NCI-H446 treated with DMSO at 0.1 percent for 48 hours (cell line): ENCODE data around the gene LRPAP1.

Source experiments
- DNase-seq: peaks from one replicate; lab custom pipeline; 2025; lab: John Stamatoyannopoulos, UW

Gene LRPAP1

GRCh38 chr4:3500111-3500510, 32.1 kb downstream of the LRPAP1 start:
- no peak for DNase-seq

DNA sequence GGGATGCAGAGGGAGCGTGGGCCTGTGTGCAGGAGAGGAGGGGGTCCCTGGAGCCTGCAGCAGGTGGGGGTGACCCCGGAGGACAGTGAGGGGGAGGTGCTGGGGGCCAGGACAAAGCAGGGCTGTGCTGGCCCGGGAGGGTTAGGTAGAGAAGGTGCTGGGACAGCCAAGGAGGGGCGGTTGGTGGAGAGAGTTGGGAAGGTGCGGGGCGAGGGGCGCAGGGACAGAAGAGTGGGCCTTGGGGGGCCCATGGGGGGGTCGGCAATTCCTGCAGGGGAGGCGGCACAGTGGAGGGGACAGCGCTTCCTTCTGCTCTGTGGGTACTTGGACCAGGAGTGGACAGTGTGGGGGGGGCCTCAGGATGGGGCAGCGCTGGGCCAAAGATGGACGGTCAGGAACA, 32.5 kb downstream of the LRPAP1 start:
- no peak for DNase-seq

DNA sequence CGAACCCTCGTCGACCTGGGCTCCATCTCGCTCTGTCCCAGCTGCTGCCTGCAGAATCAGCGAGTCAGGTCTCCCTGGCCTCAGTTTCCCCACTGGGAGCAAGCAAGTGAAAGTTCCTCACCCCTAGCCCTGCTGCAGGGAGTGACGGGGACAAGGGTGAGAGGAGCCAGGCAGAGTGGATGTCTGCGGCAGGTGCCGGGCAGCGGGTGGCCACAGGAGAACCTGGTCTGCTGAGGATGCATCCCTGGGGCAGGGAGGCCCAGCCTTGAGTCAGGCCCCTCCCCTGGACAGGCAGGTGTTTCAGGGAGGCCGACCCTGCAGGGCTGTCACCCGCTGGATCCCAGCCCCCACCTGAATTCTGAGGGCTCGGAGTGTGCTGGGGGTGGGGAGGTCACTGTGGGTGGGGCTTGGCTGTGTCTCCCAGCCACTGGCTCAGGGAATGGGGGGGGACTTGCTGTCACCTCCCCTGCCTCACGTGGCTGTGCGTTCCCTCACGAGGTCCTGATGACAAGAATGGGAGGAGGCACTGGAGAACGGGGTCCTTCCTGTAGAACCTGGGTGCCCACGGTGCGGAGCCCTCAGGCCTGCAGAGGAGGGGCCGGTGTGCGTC, 33.2 kb downstream of the LRPAP1 start:
- no peak for DNase-seq

GRCh38 chr4:3498407-3498806, 33.8 kb downstream of the LRPAP1 start:
- no peak for DNase-seq

DNA sequence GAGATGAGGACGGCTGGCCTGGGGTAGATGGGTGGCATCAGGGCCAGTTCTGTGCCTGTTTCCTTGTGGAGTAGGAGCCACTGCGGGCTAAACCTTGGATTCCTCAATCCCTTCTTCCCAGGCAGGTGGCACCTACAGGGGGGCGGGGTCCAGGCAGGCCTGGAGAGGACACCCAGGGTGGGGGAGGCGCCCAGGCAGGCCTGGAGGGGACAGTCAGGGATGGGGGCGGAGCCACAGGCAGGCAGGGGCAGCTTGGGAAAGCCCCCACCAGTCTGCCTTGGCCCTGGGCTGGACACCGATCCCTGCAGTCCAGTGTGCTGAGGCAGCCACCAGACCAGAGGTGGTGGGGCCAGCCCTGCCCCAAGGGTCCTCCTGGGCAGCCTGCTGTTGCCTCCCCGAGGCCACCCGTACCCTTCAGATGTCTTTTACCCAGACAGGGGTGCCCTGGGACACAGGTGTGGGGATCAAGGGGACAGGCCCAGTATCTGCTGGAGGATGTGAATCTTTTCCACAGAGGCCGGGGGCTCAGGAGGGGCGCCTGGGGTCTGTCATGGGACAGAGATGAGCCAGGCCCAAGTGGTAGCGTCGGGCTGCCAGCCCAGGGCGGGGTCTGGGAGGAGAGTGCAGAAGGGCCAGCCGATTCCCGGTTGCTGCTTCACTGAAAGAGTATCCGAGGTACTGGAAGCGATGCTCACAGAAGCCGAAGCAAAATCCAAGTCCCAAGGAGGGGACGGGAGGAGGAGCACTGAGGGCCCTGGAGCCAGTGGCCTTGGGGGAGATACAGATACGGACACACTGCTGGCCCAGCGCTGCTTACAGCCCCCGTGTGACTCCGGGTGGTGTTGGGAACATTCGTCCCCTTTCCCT, 34.5 kb downstream of the LRPAP1 start:
- DNase-seq: no peak

DNA sequence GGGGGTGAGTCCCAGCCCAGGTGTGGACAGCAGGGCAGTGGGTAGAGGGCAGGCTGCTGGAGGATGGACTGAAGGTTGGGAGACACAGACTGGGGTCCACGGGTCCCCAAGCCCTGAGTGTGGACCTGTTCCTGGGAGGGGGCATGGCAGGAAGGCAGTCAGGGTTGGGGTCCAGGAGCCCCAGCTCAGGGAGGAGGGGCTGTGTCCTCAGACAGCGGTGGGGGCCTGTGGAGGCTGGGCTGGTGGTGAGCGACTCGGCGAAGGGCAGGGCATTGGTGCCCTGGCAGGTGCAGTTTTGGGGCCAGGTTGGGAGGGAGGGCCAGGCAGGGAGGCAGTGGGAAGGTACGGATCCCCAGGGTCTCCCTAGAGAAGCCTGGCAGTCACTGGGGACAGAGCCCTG, 35.1 kb downstream of the LRPAP1 start:
- no peak for DNase-seq

DNA sequence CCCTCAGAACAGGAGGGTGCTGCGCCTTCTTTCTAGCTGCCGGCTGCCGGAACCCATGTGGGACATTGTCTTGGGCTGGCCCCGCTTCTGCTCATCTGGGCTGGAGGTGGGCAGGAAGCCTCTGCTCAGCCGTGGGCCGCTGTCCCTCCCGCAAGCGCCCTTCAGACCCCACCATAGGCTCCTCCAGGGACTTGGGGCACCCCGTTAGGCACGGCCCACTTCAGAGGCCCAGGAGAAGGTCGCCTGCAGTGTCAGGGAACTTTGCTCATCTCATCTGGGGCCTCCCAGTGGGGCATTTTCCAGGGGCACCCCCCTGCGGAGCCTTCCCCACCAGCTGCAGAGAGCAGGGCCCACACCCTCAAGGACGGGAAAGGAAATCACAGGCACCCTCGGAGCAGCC, 36.2 kb downstream of the LRPAP1 start:
- DNase-seq: no peak

DNA sequence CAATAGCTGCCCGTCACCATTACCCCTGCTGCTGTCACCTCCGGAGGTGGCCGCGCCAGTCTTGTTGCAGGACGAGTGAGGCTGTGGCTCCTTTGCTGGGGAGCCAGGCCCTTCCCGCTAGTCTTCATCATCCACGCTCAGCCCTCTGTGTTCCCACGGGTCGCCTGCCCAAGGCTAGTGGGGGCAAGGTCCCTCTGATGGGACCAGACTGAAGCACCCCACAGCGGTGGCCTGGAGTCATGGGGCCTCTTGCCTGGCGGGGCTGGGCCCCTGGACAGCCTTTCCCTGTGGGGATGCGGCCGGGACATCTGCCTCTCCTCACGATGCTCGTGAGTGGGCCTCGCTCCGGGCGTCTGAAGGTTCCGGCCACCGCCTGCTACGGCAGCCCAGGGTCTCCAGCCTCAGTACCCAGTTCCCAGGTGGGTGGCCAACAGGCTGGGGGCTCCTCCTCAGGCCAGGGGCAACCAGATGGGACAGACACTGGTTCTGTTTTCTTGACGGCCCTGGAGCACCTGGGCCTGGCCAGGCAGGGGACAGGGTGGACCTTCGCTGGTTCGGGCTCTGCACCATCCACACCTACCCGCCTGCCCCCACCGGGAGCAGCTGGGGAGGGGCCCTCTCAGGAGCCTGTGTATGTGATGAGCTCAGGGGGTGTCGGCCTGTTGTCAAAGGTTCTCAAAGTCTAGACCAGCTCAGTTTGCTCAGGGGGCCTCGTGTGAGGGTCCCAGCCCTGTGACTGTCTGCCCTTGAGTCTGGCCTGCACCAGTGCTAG, 36.8 kb downstream of the LRPAP1 start:
- DNase-seq: no peak

DNA sequence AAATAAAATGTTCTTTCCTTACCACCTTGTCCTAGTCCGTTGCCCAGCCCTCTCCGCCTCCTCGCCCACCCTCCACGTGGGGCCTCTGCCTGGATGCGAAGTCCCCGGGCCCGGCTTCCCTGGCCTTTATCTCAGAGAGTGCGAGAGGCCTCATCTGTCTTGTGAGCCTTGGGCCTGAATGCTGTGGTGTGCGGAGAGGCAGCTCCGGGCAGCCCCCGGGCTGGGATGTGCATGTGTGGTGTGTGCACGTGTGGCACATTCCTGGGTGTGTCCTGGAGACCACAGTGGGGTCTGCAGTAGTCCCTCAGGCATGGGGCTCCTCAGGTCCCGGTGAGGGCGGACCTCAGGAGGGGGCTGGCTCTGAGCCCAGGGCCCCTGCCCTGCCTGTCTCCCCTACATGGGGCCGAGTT, 37.8 kb downstream of the LRPAP1 start:
- DNase-seq: no peak

DNA sequence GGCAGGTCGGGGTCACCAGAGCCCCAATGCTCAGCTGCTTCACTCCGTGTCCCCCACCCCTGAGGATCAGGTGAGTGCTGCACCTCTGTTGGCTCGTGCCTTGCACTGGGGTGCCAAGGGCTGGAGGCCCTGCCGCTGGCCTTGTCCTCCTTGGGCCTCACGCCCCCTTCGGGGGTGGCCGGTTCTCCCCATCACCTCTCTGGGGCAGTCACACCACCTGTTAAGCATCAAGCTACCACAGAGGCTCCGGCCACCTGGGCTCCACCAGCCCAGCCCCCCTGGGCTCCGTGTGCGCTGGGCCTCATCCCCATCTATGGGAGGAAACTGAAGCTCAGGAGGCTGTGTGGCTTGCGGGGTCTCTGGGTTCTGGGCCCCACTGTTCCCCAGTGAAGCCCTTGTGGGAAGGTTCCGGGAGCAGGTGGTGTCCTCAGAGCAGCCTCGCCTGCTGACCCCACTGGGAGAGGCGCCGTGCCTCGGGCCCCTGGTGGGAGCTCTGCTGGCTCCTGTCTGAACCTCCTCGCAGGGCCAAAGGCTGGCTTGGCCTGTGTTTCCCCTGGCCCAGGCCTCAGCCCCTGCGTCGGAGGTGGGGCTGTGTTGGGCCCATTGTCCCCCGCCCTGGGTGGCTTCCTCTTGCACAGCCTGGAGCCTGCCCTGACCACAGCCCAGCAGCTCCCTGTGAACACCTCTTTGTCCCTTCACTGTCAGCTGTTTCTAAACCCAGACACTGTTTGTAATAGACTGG, 38.3 kb downstream of the LRPAP1 start:
- DNase-seq: no peak

DNA sequence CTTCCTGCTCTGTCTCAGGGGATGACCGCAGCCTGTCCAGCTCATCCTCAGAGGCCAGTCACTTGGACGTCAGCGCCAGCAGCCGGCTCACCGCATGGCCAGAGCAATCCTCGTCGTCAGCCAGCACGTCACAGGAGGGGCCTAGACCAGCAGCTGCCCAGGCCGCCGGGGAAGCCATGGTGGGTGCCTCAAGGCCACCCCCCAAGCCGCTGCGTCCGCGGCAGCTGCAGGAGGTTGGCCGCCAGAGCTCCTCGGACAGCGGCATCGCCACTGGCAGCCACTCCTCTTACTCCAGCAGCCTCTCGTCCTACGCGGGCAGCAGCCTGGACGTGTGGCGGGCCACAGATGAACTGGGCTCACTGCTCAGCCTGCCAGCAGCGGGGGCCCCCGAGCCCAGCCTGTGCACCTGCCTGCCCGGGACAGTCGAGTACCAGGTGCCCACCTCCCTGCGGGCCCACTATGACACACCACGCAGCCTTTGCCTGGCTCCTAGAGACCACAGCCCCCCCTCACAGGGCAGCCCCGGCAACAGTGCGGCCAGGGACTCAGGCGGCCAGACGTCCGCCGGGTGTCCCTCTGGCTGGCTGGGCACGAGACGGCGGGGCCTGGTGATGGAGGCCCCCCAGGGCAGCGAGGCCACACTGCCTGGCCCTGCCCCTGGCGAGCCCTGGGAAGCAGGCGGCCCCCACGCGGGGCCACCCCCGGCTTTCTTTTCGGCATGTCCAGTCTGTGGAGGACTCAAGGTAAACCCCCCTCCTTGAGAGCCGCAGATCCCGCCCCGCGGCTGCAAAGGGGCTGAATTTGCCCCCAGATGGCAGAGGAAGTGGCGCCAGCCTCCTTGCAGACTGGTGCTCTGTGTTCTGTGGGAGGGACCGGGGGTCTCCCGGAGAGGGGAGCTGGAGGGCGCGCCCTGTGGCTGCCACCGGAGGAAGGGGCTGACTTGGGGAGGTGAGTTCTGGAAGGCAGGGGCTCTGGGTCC, 39.2 kb downstream of the LRPAP1 start:
- DNase-seq: no peak

GRCh38 chr4:3491681-3492405, 40.4 kb downstream of the LRPAP1 start:
- no peak for DNase-seq

DNA sequence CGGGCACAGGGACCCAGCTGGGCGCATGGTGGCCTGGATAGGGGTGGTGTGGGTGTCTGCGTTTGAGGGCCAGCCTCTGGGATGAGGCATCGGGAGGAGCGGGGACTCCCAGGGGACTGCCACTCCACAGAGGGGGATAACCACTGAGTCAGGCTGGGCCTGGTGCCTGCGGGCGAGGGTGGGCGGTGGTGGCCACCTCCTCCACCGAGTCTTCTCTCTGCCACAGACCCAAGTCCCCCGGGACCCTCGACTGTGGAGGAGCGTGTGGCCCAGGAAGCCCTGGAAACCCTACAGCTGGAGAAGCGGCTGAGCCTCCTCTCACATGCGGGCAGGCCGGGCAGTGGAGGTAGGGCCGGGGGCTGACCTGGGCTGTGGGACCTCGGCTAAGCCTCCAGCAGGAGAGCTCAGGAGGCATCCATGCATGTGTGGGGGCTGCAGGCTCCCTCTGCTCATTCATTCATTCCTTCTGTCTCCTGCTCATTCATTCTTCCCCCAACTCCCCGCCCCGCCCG, 42.7 kb downstream of the LRPAP1 start:
- no peak for DNase-seq

- no peak for DNase-seq
These were observed 43.4 kb downstream of the LRPAP1 start for GRCh38 chr4:3488820-3489219.

- DNase-seq: no peak
These were observed 44.4 kb downstream of the LRPAP1 start for GRCh38 chr4:3487861-3488260.

- no peak for DNase-seq
These were observed 45.4 kb downstream of the LRPAP1 start for GRCh38 chr4:3486541-3487540.

- DNase-seq: no peak
These were observed 46.2 kb downstream of the LRPAP1 start for GRCh38 chr4:3485886-3486540.
